Amniotic epithelial cell (primary cell): Measurements from ENCODE around the gene PHLPP2.
"Not testable (repeated sequence)": the region's sequence is repeated elsewhere in the genome, so short reads cannot be mapped to it uniquely, and the experiment has no call there.

ENCODE experiments used
- DNase-seq: peaks from one replicate; pipeline ENCODE4 v3.0.0-alpha.2; 2010; ENCODE audit warnings: low read depth

The PHLPP2 gene

DNA sequence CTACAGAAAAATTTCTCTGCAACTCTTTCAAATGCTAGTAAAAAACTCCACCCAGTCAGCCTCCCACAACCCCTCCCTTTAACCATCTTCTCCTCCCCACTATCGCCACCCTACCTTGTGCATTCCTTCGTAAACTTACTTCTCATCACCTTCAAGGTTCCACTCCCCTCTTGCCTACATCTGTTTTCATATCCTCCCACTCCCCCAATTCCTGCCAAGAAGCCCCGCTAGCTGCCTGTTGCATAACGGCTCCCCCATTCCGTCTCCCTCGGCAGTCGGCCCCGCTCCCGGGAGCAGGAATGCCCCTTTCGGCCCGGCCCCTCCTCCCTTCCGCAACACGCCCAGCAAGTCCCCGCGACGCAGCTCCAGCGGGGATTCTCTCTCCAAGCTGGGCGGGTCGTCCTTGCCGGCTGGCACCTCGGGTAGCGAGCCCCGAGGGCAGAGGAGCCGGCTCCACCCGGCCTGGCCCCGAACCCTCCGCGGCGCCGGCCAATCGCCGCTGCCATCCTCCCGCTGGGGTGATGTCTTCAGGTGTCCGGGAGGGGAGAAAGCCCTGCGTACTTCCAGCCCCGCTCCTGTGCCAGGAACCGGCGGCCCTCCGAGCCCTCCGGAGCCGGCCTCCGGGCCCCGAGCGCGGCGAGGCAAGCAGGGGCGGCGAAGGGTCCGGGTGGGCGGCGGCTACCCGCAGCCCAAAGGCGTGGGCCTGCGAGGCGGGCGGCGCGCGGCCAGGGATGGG is 1.5 kb downstream of the PHLPP2 start:
- DNase-seq: peak; percentile 54

DNA sequence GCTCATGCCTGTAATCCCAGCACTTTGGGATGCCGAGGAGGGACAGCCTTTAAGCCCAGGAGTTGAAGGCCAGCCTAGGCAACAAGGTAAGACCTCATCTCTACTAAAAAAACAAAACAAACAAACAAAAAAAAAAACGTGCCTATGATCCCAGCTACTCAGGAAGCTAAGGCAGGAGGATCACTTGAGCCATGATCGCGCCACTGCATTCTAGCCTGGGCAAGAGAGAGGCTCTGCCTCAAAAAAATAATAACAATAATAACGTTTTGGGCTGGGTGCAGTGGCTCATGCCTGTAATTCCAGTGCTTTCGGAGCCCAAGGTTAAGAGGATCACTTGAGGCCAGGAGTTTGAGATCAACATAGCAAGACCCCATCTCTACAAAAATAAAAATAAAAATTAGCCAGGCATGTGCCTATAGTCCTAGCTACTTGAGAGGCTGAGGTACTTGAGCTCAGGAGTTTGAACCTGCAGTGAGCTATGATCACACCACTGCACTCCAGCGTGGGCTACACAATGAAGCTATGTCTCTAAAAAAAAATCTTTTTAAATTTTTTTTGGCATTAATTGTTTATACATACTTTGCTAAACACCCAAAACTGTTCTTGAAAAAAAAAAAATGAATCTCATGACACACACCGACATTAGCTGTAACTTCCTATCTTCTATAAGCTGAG is 3.3 kb downstream of the PHLPP2 start:
- no peak for DNase-seq

DNA sequence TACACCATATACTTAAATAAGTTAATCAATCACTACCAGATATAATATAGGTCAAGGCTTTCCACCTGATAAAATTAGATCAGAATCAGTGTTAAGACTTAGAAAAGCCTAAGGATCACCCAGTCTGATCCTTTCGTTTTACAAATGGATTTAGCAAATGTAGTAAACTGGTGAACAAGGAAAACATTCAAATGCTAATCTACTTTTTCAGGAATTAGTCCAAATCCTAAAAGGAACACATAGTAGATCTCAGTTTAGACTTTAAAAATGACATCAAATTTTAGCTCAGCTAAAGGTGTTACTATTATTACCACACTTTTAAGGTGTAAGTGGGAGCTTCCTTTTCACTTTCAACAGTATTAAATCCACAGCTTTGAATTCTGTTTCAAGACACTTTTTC is 12.0 kb downstream of the PHLPP2 start:
- no peak for DNase-seq

DNA sequence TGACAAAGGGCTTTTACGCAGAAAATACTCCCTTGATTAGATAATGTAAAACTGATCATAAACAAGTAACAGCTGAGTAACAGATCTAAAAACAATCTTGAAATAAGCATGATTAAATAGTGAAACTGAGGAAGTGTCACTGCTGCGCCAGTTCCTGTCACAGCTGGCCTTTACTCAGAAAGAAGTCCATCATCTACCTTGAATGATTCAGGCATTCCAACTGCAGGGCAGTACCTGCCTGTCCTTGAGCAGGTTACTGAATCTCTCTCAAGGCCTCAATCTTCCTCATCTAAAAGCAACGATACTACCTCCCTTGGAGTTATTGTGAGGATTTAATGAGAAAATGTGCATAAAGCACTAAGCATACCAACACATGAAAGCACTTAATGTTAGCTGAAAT is 12.7 kb downstream of the PHLPP2 start:
- no peak for DNase-seq

DNA sequence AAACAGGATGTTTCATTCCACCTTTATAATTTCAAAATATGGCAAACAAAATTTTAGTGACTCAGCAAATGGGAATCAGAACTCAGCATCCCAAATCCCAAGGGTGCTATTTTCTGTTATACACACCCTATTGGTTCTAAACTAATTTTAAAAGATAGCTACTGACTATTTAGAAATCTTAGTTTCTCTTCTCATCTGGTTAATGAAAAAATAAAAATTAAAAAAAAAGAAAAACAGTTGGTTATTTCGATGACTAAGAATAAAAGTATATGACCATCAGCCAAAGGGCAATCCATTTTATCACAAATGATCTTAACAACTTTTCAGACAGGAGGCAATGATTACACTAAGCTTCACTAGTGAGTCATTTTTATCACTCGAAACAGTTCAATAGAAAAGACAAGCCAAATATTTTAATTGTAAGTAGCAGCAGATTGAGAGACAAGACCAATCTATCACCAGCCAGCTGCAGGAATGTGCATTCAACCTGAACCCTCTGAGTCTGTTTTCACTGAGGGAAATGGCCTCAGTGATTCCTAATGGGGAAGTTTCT is 15.2 kb downstream of the PHLPP2 start:
- DNase-seq: peak; percentile 53

DNA sequence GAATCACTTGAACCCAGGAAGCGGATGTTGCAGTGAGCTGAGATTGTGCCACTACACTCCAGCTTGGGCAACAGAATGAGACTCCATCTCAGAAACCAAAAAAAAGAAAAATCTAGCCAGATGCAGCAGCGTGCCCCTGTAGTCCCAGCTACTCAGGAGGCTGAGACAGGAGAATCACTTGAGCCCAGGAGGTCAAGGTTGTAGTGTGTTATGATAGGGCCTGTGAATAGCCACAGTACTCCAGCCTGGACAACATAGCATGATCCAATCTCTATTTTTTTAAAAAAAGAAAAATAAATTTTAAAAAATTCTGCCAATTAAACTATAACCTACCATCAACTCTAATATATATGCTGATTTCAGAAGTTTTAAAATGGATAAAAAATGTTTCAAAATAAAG is 15.8 kb downstream of the PHLPP2 start:
- no peak for DNase-seq

DNA sequence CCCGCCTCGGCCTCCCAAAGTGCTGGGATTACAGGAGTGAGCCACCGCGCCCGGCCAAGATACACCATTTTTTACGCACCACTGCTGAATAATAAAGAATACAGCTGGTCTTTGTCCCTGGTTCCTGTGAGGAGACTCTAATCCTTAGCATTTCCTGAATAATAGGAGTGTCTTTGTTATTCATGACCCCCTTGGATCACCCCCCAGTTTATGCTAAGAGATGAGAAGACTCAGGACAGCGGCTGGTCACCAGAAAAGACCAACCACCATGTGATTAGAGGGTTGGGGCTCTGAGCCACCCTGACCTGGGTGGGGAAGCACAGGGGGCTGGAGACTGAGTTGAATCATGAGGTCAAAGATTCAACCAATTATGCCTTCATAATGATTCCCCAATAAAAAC is 17.3 kb downstream of the PHLPP2 start:
- DNase-seq: no peak

- DNase-seq: no peak
These were observed 18.5 kb downstream of the PHLPP2 start for GRCh38 chr16:71706046-71706445.

- DNase-seq: no peak
These were observed 21.2 kb downstream of the PHLPP2 start for GRCh38 chr16:71703333-71703732.

GRCh38 chr16:71700831-71701230 is 23.7 kb downstream of the PHLPP2 start:
- no peak for DNase-seq

GRCh38 chr16:71698491-71698890 is 26.0 kb downstream of the PHLPP2 start:
- peak; percentile 57 for DNase-seq

DNA sequence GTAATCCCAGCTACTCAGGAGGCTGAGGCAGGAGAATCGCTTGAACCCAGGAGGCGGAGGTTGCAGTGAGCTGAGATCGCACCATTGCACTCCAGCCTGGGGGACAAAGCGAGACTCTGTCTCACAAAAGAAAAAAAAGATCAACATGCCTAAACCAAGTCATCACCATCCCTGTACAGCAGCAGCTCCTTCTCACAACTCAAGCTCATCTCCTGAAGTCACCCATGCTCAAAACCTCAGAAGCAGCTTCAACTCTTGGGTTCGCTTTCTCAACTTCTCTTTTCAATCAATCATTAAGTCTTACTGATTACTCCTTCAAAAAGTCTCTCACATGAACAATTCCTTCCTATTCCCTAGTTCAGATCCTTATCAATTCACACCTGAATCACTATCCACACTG is 31.3 kb downstream of the PHLPP2 start:
- DNase-seq: no peak

- no peak for DNase-seq
These were observed 34.6 kb downstream of the PHLPP2 start for GRCh38 chr16:71689901-71690300.

DNA sequence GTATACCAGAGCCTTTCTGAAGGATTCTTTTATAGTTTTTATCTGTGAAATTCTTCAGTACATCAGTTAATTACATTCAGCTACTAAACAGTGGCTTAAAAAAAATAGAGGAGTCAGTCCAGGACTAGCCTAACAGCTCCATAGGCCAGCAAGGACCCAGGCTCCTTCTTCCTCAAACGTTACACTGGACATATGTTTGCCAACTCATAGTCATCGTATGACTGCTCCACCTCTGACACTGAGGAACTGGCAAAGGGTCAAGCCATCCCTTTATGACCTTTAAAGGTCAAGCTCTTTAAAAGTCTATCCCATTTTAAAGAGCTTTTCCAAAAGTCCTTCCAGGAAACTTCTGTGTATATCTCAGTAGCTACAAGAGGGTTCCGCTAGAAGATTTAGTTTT is 36.6 kb downstream of the PHLPP2 start:
- no peak for DNase-seq

DNA sequence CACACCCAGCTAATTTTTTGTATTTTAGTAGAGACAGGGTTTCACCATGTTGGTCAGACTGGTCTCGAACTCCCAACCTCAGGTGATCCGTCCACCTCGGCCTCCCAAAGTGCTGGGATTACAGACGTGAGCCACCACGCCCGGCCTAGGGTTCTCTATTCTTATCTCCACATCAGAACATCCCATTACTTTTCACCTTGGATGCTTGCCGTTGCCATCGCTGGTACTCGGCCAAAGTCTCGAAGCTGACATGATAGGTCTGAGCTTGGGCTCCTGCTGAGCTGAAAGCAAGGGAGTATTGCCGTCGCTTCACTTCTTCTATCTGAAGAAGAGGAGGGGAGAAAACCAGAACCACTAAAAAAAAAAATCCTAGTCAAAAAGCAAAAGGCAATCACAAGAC is 40.2 kb downstream of the PHLPP2 start:
- not testable (repeated sequence) for DNase-seq

GRCh38 chr16:71681360-71681759 is 43.1 kb downstream of the PHLPP2 start:
- no peak for DNase-seq

DNA sequence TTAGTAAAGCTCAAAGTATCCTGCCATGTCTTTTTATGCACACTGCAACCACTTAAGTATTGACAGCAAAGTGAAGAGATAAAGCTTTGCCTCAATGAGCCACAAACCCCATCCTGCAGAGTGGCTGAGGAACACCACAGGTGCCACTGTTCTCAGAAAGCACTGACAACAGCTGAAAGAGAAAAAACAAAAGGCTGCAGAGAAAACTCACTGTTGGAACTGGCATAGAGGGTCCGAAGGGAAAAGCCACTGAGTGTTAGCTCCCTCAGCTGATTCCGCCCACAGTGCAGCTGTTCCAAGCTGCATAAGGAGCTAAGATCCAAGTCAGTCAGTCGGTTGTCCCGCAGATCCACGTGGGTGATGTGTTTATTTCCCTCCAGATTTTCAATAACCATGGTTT is 48.3 kb downstream of the PHLPP2 start:
- DNase-seq: no peak

GRCh38 chr16:71675380-71675779 is 49.1 kb downstream of the PHLPP2 start:
- no peak for DNase-seq

- peak; percentile 22 for DNase-seq
These were observed 50.3 kb downstream of the PHLPP2 start for GRCh38 chr16:71674229-71674628.

DNA sequence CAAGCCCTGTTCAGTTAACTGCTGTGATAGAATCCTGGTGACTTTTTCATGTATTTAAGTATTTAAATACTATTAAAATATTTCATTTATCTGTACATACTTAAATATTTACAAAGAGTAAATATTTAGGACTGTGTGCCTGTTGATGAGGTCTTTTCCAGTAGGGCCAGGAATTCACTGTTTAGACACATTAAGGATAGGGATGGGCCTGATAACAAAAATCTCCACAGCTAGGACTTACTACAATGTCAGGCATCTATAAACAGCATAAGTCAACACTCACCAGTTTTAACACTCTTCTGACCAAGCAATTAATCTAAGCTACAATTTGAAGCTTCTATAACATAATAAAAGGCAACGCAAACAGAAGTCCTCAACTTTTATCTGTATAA is 50.9 kb downstream of the PHLPP2 start:
- DNase-seq: no peak

DNA sequence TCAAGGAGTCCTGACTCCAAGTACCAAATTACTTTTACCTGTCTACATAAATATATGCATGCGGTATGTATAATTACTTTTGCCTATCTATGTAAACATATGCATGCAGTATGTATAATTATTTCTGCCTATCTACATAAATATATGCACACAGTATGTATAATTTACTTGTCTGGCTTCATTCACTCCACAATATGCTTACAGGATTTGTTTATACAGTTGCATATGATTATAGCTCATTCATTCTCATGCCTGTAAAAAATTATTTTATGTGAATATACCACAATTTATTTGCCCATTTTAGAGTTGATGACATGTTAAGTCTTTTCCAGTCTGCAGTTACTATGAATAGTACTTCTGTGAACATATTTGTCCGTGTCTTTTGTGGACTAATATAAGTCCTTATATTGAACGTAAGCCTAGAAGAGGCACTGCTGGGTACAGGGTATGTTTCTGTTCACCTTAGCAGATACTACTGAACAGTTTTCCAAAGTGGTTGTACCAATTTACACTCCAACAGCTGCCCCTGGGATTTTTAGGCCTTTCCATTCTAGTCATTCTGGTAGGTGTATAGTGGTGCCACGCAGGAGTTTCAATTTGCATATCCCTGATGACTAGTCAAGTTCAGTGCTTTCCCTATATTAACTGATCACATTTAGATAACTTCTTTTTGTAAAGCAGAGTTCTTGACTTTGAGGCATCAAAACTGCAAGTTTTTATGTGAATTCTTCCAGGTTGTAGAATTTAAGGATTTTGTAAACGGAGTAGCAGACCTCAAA is 51.5 kb downstream of the PHLPP2 start:
- no peak for DNase-seq

- DNase-seq: no peak
These were observed 52.4 kb downstream of the PHLPP2 start for GRCh38 chr16:71672125-71672524.

DNA sequence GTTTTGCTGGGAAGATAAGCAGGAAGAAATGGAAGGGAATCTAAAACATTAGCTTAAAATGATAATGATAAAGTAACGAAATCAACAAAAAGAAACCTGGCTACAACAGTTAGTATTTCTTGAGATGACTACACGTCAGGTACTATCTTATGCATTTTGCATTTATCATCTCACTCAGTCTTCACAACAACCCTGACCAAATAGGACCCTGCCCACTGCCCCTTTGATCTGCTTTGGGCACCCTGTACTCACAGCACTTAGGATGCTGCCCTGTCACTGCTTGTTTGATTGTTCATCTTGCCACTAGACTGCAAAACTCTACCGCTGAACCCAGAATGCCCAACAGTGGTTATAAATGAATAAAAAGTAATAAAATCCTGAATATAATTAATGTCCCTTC is 53.3 kb downstream of the PHLPP2 start:
- DNase-seq: no peak
